ENCODE data around the gene MCU. TPM values are rescaled to one million over a fixed set of nuclear protein-coding genes. Genes with fewer than 3 reads are reported as not detected.

MCU gene
- total and polyA plus RNA-seq, 10 of the 15 experiments (the other 5 are each of a cell fraction or from before 2014, with no cell fraction given), result 5.1 to 49.1 (median 17.9) TPM

DNA sequence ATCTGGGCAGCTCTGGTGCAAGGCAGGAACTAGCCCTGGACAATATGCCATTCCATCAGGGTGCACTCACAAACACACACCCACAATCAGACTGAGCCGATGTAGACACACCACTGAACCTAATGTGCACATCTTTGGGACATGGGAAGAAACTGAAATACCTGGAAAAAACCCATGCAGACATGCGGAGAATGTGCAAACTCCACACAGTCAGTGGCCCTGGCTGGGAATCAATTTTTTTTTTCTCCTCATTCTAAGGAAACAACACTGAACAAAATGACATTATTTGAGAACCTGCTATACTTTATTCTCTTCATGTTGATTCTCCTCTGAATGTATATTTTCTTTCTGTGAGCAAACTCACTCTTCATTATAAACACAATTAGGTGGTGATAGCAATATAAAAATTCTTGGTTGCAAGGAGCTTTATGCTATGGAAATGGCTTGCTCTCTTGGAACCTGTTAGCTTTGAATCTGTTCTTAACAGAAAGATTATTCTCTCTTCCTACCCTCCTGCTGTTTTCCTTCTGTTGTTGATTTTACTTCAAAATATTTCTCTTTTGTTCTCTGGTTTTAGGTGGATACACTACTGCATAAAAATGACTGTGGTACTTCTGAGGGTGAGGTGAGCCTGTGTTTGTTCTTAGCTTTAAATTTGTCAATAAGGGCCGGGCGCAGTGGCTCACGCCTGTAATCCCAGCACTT lies 33.1 kb upstream of the MCU start:
- TF ChIP-seq, protein P1, sequence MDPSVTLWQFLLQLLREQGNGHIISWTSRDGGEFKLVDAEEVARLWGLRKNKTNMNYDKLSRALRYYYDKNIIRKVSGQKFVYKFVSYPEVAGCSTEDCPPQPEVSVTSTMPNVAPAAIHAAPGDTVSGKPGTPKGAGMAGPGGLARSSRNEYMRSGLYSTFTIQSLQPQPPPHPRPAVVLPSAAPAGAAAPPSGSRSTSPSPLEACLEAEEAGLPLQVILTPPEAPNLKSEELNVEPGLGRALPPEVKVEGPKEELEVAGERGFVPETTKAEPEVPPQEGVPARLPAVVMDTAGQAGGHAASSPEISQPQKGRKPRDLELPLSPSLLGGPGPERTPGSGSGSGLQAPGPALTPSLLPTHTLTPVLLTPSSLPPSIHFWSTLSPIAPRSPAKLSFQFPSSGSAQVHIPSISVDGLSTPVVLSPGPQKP (IDR thresholded peaks at IDR 0.05; ENCODE audit: low read depth, low read length), result no peak
- TF ChIP-seq RFX5 (IDR thresholded peaks at IDR 0.05; ENCODE audit: low read depth, low read length) (no peak), YY1 (IDR thresholded peaks at IDR 0.05; ENCODE audit: low read depth, low read length) (no peak), CBX5 (IDR thresholded peaks at IDR 0.05; ENCODE audit: low read depth) (no peak), POLR2AphosphoS5 (IDR thresholded peaks at IDR 0.05; ENCODE audit: low read length) (no peak), FOXK2 (IDR thresholded peaks at IDR 0.05) (no peak), SPI1 (IDR thresholded peaks at IDR 0.05; ENCODE audit: borderline replicate concordance, insufficient read depth, low read depth, low read length) (no peak), TAF1 (IDR thresholded peaks at IDR 0.05; ENCODE audit: borderline replicate concordance, low read depth, low read length) (no peak)
- TF ChIP-seq, protein P2, sequence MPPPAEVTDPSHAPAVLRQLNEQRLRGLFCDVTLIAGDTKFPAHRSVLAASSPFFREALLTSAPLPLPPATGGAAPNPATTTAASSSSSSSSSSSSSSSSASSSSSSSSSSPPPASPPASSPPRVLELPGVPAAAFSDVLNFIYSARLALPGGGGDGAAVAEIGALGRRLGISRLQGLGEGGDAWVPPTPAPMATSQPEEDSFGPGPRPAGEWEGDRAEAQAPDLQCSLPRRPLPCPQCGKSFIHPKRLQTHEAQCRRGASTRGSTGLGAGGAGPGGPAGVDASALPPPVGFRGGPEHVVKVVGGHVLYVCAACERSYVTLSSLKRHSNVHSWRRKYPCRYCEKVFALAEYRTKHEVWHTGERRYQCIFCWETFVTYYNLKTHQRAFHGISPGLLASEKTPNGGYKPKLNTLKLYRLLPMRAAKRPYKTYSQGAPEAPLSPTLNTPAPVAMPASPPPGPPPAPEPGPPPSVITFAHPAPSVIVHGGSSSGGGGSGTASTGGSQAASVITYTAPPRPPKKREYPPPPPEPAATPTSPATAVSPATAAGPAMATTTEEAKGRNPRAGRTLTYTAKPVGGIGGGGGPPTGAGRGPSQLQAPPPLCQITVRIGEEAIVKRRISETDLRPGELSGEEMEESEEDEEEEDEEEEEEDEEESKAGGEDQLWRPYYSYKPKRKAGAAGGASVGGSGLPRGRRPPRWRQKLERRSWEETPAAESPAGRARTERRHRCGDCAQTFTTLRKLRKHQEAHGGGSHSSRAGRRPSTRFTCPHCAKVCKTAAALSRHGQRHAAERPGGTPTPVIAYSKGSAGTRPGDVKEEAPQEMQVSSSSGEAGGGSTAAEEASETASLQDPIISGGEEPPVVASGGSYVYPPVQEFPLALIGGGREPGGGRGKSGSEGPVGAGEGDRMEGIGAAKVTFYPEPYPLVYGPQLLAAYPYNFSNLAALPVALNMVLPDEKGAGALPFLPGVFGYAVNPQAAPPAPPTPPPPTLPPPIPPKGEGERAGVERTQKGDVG (CRISPR knock-in tag; IDR thresholded peaks at IDR 0.05), result no peak
- TF ChIP-seq, protein P3, sequence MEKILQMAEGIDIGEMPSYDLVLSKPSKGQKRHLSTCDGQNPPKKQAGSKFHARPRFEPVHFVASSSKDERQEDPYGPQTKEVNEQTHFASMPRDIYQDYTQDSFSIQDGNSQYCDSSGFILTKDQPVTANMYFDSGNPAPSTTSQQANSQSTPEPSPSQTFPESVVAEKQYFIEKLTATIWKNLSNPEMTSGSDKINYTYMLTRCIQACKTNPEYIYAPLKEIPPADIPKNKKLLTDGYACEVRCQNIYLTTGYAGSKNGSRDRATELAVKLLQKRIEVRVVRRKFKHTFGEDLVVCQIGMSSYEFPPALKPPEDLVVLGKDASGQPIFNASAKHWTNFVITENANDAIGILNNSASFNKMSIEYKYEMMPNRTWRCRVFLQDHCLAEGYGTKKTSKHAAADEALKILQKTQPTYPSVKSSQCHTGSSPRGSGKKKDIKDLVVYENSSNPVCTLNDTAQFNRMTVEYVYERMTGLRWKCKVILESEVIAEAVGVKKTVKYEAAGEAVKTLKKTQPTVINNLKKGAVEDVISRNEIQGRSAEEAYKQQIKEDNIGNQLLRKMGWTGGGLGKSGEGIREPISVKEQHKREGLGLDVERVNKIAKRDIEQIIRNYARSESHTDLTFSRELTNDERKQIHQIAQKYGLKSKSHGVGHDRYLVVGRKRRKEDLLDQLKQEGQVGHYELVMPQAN (conservative IDR thresholded peaks at IDR 0.05), result no peak
- ChIA-PET SMC1A (ENCODE audit: uncharacterized antibody, unreplicated experiment) (interaction anchor here (1.1 to 1.6 kb wide), 2 partner anchors 35 to 38 kb away, joined by 3 read pairs; no protein-coding TSS in a partner anchor), CTCF (no interaction called here), POLR2A (interaction anchor here (0.5 to 1.0 kb wide), 2 partner anchors 26 to 38 kb away, joined by 3 read pairs; no protein-coding TSS in a partner anchor), RAD21 (ENCODE audit: unreplicated experiment) (interaction anchor here (1.9 kb wide), 1 partner anchor 218 kb away, joined by 4 read pairs; no protein-coding TSS in a partner anchor)
- no peak for ATAC-seq
- intact Hi-C loops (cut with micrococcal nuclease; ENCODE audit: unreplicated experiment) (no loop called here), in situ Hi-C loops (cut with MboI) (no loop called here)
- Histone ChIP-seq H3K4me3 (no peak overlapping the region), H3K36me3 (ENCODE audit: control insufficient read depth in 2 of 2, insufficient read depth in 2 of 2, low read length in 1 of 2) (no peaks in the 10 kb centered on the region), H3K4me2 (ENCODE audit: control insufficient read depth, insufficient read depth) (no peak overlapping the region), H3K4me1 (ENCODE audit: control insufficient read depth, insufficient read depth, low read length) (no peaks in the 10 kb centered on the region), H3K9me3 (replicated peaks; ENCODE audit: control insufficient read depth, insufficient read depth, low read length) (no peaks in the 10 kb centered on the region), H3K79me2 (ENCODE audit: control insufficient read depth, insufficient read depth, low read length) (no peaks in the 10 kb centered on the region), H3K27ac (ENCODE audit: control insufficient read depth, insufficient read depth) (no peak overlapping the region), H2AFZ (ENCODE audit: control insufficient read depth, low read depth, low read length) (no peak overlapping the region), H4K20me1 (ENCODE audit: control insufficient read depth, insufficient read depth) (no peaks in the 10 kb centered on the region), H3K27me3 (replicated peaks in 1 of 2; ENCODE audit: control insufficient read depth in 2 of 2, insufficient read depth in 2 of 2, low read length in 1 of 2) (no peaks in the 10 kb centered on the region), H3K9ac (ENCODE audit: control insufficient read depth, insufficient read depth, low read length) (no peak overlapping the region)
- FAIRE-seq, result no peak
- 86% methylated on average over 5 of the region's 5 CpGs for WGBS (ENCODE audit: insufficient coverage, insufficient replicate concordance, low lambda C conversion rate, missing lambda C conversion rate)
- DNase-seq (ENCODE audit: low read depth, low spot score), result no peak
- no TSS peak for BruUV-seq (replicated peaks)

Measured in GM12878 (cell line).